Activated CD4-positive, alpha-beta T cell treated with anti-CD3 and anti-CD28 coated beads, Interleukin-2, amount 10 ng/mL, durations not matched to agents 7 days and 5 days (primary cell): ENCODE results near the gene ORC3. TPM values are rescaled to one million over a fixed set of nuclear protein-coding genes. Genes with fewer than 3 reads are reported as not detected.
A peak's percentile ranks its signal among the peaks of the same experiment; 100 is the strongest.

ENCODE experiments used
- CTCF ChIA-PET: fragments of 350-600 bp; sonication (Branson Sonifier 250); formaldehyde crosslinking; loops from one replicate; lab custom pipeline; 2021; ENCODE audit warnings: antibody characterized with exemption; lab: Charles Lee
- POLR2A ChIA-PET: fragments of 350-600 bp; sonication (Branson Sonifier 250); formaldehyde crosslinking; loops from one replicate; lab custom pipeline; 2021; ENCODE audit warnings: antibody characterized with exemption; lab: Charles Lee
- DNase-seq: peaks from one replicate; pipeline ENCODE4 v3.0.0-alpha.2; 2020
- H3K27ac Mint-ChIP-seq: one replicate; pipeline ENCODE4 v1.8.0; 2021; ENCODE audit warnings: mild to moderate bottlenecking, moderate library complexity, mixed read lengths
- H3K27me3 Mint-ChIP-seq: one replicate; pipeline ENCODE4 v1.8.0; 2021; ENCODE audit warnings: mixed read lengths
- H3K36me3 Mint-ChIP-seq: one replicate; pipeline ENCODE4 v1.8.0; 2021; ENCODE audit warnings: low read depth, mixed read lengths
- H3K4me1 Mint-ChIP-seq: one replicate; pipeline ENCODE4 v1.8.0; 2021; ENCODE audit warnings: mixed read lengths
- H3K4me3 Mint-ChIP-seq: one replicate; pipeline ENCODE4 v1.8.0; 2021; ENCODE audit warnings: mild to moderate bottlenecking, moderate library complexity, mixed read lengths
- H3K9me3 Mint-ChIP-seq: one replicate; pipeline ENCODE4 v1.8.0; 2021; ENCODE audit warnings: mixed read lengths
- total RNA-seq, 2 experiments: library from RNA; stranded (reverse); gene quantifications; one replicate each; pipeline ENCODE4 v1.2.3, GENCODE V29; 2021

The ORC3 gene
- total RNA-seq, 2 experiments from 2014 or later = 27.1 to 32.5 TPM

DNA sequence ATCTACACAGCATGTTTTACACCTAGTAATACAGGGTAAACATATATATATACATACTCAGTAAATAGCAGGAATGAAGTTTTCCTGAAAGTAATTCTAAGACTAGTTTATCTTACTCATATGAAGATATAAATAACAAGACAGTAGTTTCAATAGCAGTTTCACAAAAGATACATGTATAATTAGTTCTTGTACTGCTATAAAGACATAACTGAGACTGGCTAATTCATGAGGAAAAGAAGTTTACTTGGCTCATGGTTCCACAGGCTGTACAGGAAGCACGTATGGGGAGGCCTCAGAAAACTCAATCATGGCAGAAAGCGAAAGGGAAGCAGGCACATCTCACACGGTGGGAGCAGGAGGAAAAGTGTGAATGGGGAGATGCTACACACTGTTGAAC is 17.1 kb upstream of the ORC3 start:
- peaks cover 12% of the 10 kb centered on the region for H3K9me3 Mint-ChIP-seq
- CTCF ChIA-PET = no interaction called here
- no peak overlapping the region for H3K4me3 Mint-ChIP-seq
- peaks cover 43% of the 10 kb centered on the region for H3K36me3 Mint-ChIP-seq
- DNase-seq = no peak
- peak overlapping the region; percentile 32 for H3K27ac Mint-ChIP-seq
- POLR2A ChIA-PET = no interaction called here
- peaks cover 34% of the 10 kb centered on the region for H3K4me1 Mint-ChIP-seq
- H3K27me3 Mint-ChIP-seq = no peaks in the 10 kb centered on the region

DNA sequence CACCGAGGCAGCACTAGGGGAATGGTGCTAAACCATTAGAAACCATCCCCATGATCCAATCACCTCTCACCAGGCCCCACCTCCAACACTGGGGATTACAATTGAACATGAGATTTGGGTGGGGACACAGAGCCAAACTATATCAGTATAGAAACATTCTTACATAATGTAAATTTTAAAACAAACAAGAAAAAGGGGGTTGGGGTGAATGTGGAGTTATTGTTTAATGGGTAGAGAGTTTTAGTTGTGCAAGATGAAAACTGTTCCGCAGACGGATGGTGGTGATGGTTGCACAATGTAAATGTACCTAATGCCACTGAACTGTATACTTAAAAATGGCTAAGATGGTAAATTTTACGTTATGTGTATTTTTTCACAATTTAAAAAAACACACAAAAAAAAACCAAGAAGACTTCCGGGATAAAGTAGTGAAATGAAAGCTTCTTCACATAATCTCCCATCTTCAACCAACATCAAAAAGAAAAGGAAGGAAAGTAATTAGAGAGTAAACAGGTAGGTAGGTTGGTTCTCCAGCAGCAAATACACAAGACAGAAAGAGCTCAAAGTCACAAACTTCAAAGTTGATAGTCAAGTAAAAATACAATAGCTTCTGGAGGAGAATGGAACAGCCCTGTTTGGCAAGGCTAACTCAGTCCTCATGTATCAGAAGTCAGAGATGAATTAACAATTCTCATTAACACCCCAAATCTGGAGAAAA is 16.5 kb upstream of the ORC3 start:
- Mint-ChIP-seq H3K27me3 (no peaks in the 10 kb centered on the region), H3K4me3 (no peak overlapping the region), H3K9me3 (peaks cover 12% of the 10 kb centered on the region), H3K4me1 (peaks cover 34% of the 10 kb centered on the region), H3K27ac (peak overlapping the region; percentile 32), H3K36me3 (peaks cover 46% of the 10 kb centered on the region)
- CTCF ChIA-PET = interaction anchor here (0.6 kb wide), 1 partner anchor 389 kb away, joined by 4 read pairs; no protein-coding TSS in a partner anchor
- DNase-seq = no peak
- POLR2A ChIA-PET = no interaction called here

DNA sequence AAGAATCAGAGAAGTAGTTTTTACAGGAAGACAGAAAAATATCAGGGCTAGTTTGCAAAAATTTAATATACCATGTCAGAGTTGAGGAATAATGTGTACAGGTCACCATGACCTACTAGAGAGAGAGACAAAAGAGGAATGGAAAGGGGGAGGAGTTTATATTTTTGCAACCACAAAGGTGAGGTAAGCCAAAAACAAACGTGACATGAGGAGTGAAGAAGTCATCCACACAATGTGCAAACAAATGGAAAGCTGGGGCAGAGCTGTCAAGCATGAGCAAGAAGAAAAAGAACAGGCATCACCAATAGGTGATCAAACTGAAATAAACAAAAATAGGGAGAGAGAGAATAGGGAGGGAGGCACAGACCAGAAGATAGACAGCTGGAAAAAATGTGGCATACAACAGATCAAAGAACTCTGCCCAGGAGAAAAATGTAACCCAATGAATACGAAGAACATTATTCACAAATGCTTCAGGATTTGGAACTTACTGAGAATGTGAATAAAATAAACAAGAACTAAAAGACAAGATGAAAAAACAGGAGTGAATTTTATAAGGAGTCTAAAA is 15.6 kb upstream of the ORC3 start:
- peaks cover 51% of the 10 kb centered on the region for H3K36me3 Mint-ChIP-seq
- no peak overlapping the region for H3K4me3 Mint-ChIP-seq
- H3K4me1 Mint-ChIP-seq = peaks cover 34% of the 10 kb centered on the region
- no peak for DNase-seq
- H3K27ac Mint-ChIP-seq = peak overlapping the region; percentile 21
- ChIA-PET CTCF (no interaction called here), POLR2A (no interaction called here)
- H3K9me3 Mint-ChIP-seq = peaks cover 12% of the 10 kb centered on the region
- H3K27me3 Mint-ChIP-seq = no peaks in the 10 kb centered on the region

DNA sequence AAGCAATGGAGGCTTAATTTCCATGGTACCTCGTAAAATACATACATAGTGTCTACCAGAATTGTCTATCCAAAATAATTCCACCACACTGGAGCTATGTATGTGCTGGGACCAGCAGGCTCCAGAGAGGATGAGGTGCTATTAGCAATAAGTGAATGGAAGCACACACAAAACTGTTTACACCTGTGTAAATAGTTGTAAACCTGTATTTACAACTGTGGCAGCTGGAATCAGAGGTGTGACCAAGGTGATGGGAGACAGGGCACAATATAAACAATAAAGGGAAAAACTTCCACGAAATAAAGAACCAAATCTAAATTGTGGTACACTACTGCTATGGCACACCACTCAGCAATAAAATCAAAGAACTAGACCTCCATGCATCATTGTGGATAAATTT is 14.5 kb upstream of the ORC3 start:
- DNase-seq = no peak
- peaks cover 53% of the 10 kb centered on the region for H3K36me3 Mint-ChIP-seq
- H3K4me3 Mint-ChIP-seq = no peak overlapping the region
- peaks cover 12% of the 10 kb centered on the region for H3K9me3 Mint-ChIP-seq
- CTCF ChIA-PET = no interaction called here
- POLR2A ChIA-PET = no interaction called here
- no peaks in the 10 kb centered on the region for H3K27me3 Mint-ChIP-seq
- peaks cover 34% of the 10 kb centered on the region for H3K4me1 Mint-ChIP-seq
- H3K27ac Mint-ChIP-seq = peak overlapping the region; percentile 21

DNA sequence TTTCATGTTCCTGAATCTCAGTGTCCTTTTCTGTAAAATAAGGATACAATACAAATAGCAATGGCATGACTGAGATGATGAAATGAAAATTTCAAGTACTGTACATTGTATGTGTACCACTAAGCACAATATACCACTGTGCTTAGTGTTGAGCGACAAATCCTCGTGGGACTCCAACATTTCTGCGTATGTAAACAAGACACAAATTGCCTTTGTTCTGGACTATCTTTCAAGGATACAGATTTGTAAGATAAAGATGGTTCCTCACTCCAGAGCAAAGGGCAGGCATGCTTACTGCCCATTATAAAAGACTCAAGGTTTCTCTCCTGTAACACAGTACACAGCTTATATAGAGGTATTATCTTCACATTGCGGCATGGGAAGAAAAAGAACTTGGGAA is 6.1 kb upstream of the ORC3 start:
- Mint-ChIP-seq H3K27ac (no peak overlapping the region), H3K36me3 (peaks cover 61% of the 10 kb centered on the region), H3K27me3 (no peaks in the 10 kb centered on the region), H3K4me1 (peaks cover 36% of the 10 kb centered on the region), H3K4me3 (no peak overlapping the region), H3K9me3 (peaks cover 3% of the 10 kb centered on the region)
- DNase-seq = no peak
- POLR2A ChIA-PET = no interaction called here
- CTCF ChIA-PET = interaction anchor here (1.0 to 1.5 kb wide), 2 partner anchors 23 to 238 kb away, joined by 3 read pairs; no protein-coding TSS in a partner anchor

DNA sequence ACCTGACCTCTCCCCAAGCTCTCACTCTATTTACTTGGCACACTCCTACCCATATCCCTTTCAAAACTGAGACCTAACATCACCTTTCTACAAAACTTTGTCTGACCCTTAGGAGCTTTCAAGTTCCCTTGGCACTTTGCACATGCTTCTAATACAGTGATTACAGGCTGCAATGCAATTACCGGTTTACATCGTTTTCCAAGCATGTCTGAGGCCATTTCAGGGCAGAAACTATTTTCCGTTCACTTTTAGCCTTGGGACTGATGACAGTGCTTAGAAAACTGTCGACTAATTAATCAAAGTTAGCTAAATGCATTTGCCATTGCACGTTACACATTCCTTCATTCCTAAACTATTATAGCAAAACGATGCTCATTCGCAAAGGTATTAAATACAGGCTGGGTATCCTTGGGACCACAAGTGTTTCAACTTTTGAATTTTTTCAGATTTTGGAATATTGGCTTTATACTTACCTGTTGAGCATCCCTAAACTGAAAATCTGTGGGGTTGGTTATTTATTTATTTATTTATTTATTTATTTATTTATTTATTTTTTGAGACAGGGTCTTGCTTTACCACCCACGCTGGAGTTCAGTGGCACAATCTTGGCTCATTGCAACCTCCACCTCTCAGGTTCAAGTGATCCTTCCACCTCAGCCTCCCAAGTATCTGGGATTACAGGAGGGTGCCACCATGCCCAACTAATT is 3.4 kb upstream of the ORC3 start:
- Mint-ChIP-seq H3K27ac (no peak overlapping the region), H3K27me3 (no peaks in the 10 kb centered on the region), H3K9me3 (peaks cover 3% of the 10 kb centered on the region), H3K4me3 (no peak overlapping the region), H3K36me3 (peaks cover 57% of the 10 kb centered on the region), H3K4me1 (peaks cover 54% of the 10 kb centered on the region)
- POLR2A ChIA-PET = no interaction called here
- no peak for DNase-seq
- CTCF ChIA-PET = no interaction called here

DNA sequence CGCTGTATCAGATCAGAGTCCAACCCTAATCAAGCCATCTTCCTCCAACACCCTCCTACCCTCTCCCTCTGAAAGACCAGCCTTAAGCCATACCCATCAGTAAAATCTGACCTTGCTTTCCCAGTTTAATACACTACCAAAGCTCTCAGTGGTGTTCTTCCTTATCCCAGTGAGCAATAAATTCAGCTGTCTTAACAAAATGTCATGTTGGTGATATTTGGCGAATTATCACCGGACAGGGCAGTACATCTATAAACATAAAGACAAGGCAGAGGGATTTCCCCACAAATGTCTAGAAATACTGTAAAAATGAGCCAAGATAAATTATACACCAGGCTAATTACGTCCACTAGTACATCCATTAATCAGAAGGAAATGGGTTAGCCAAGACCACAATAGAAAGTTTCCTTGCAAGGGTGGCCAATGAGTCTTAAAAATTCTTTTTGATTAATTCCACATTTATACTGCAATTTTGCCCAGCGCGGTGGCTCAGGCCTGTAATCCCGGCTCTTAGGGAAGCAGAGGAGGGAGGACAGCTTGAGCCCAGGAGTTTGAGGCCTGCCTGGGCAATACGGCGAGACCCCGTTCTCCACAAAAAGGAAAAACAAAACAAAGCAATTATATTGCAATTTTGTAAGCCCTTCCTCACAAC is 1.1 kb upstream of the ORC3 start:
- H3K9me3 Mint-ChIP-seq = peaks cover 3% of the 10 kb centered on the region
- ChIA-PET CTCF (interaction anchor here (0.7 to 1.6 kb wide), 6 partner anchors 23 to 111 kb away, joined by 3 to 5 read pairs (median 4); no protein-coding TSS in a partner anchor), POLR2A (interaction anchor here (1.0 kb wide), 2 partner anchors 111 to 114 kb away, joined by 3 to 7 read pairs; no protein-coding TSS in a partner anchor)
- no peaks in the 10 kb centered on the region for H3K27me3 Mint-ChIP-seq
- DNase-seq = no peak
- peak overlapping the region; percentile 91 for H3K27ac Mint-ChIP-seq
- peaks cover 59% of the 10 kb centered on the region for H3K4me1 Mint-ChIP-seq
- H3K36me3 Mint-ChIP-seq = peaks cover 44% of the 10 kb centered on the region
- peak overlapping the region; percentile 88 for H3K4me3 Mint-ChIP-seq

DNA sequence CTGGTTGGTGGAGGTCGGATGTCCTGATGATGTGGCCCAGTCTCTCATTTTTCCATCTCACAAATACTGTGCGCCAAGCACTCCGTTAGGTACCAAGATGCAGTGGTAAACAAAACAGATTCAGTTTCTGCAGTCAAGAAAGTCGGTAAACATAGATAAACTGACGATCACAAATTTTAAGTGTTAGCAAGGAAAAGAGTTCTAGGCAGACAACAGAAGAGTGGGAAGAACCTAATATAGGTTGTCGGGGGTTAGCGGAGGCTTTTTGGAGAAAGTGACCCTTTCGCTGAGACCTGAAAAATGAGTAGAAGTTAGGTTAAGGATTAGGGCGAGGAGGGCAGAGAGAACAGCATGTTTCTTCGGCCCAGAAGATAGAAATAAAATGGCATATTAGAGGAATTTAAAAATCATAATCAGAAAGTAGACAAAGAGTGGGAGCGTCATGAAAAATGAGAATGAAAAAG is 514 bp downstream of the ORC3 start:
- Mint-ChIP-seq H3K4me1 (peaks cover 60% of the 10 kb centered on the region), H3K27ac (peak overlapping the region; percentile 91)

DNA sequence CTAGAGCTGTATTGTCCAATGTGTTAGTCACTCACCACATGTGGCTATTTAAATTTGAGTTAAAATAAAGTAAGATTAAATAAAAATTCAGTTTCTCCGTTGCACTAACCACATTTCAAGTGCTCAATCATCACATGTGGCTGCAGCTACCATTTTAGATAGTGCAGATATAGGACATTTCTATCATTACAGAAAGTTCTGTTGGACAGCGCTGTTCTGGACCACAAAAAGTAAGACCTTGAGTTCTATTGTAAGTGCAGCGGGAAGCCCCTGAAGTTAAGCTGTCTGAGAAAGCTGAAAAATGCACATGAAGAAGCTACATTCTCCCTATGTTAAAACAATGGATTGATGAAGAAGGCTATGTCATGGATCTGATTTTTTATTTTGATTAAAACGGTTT is 1.1 kb downstream of the ORC3 start:
- H3K27ac Mint-ChIP-seq = peak overlapping the region; percentile 91
- H3K36me3 Mint-ChIP-seq = peaks cover 47% of the 10 kb centered on the region
- peaks cover 57% of the 10 kb centered on the region for H3K4me1 Mint-ChIP-seq
- peak overlapping the region; percentile 88 for H3K4me3 Mint-ChIP-seq
- CTCF ChIA-PET = interaction anchor here (1.0 kb wide), 1 partner anchor 14 kb away, joined by 3 read pairs; no protein-coding TSS in a partner anchor
- POLR2A ChIA-PET = no interaction called here
- H3K27me3 Mint-ChIP-seq = no peaks in the 10 kb centered on the region
- H3K9me3 Mint-ChIP-seq = peaks cover 3% of the 10 kb centered on the region
- DNase-seq = no peak

More for the DNA sequence above, 514 bp downstream of the ORC3 start:
- H3K9me3 Mint-ChIP-seq = peaks cover 3% of the 10 kb centered on the region
- DNase-seq = no peak
- peaks cover 47% of the 10 kb centered on the region for H3K36me3 Mint-ChIP-seq
- H3K4me3 Mint-ChIP-seq = peak overlapping the region; percentile 88
- no peaks in the 10 kb centered on the region for H3K27me3 Mint-ChIP-seq
- CTCF ChIA-PET = interaction anchor here (1.5 kb wide), 1 partner anchor 28 kb away, joined by 4 read pairs; no protein-coding TSS in a partner anchor
- POLR2A ChIA-PET = interaction anchor here (0.6 kb wide), 1 partner anchor 301 kb away, joined by 3 read pairs; no protein-coding TSS in a partner anchor

DNA sequence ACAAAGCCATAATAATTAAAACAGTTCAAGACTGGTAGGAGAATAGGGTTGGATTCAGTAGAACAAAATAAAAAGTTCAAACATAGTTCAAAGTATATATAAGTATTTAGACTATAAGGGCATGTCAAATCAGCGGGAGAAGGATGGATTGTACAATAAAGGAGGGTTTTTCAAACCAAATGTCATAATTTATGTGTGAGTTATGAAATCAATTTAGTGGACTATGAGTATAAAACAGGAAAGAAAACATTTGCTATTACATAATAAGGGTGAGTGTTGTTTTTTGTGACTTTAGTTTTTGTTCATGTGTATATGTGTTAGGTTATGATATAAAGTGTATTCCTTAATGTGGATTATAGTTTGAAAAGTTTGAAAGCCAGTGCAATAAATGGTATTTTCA is 10.6 kb downstream of the ORC3 start:
- no peaks in the 10 kb centered on the region for H3K4me1 Mint-ChIP-seq
- no peaks in the 10 kb centered on the region for H3K9me3 Mint-ChIP-seq
- CTCF ChIA-PET = no interaction called here
- H3K36me3 Mint-ChIP-seq = peaks cover 5% of the 10 kb centered on the region
- H3K4me3 Mint-ChIP-seq = no peak overlapping the region
- POLR2A ChIA-PET = no interaction called here
- DNase-seq = no peak
- H3K27me3 Mint-ChIP-seq = no peaks in the 10 kb centered on the region
- no peak overlapping the region for H3K27ac Mint-ChIP-seq

DNA sequence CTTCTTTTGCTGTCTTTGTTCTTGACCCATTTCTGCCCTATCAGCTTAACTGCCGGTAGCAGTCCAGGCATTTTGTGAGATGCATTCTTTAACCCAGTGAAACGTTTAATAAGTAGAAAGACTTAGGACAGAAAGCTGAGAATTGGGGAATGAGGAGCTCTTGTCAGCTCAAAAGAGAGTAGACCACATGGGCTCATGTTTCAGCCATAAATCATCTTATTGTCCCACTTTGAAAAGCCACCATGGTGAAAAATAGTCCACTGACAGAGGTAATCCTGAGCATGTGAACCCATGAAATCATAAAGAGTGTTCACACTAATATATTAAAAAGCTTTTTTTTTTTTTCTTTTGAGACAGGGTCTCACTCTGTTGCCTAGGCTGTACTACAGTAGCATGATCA is 16.3 kb downstream of the ORC3 start:
- no peak for DNase-seq
- Mint-ChIP-seq H3K4me1 (no peaks in the 10 kb centered on the region), H3K27me3 (no peaks in the 10 kb centered on the region), H3K4me3 (no peak overlapping the region), H3K9me3 (no peaks in the 10 kb centered on the region), H3K36me3 (peaks cover 11% of the 10 kb centered on the region), H3K27ac (no peak overlapping the region)
- CTCF ChIA-PET = interaction anchor here (0.6 to 0.7 kb wide), 3 partner anchors 161 to 331 kb away, joined by 3 read pairs; no protein-coding TSS in a partner anchor
- POLR2A ChIA-PET = interaction anchor here (0.7 kb wide), 1 partner anchor 10 kb away, joined by 3 read pairs; no protein-coding TSS in a partner anchor

DNA sequence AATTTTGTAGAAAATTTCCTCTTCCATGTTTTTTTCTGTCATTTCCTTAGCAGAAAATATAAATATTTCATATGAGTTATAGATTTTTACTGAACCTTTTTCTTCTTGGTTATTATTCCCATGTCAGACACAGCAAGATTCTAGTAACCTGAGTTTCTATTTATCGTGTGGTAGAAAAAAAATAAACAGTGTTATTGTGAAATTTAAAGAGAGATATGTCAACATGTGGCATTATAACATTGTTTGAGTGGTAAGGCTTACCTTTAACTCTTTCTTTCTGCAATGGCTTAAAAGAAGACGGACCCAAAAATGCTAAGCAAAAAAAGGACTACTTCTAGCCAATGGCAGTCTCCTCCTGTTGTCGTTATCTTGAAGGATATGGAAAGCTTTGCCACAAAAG is 18.9 kb downstream of the ORC3 start:
- no peak for DNase-seq
- peaks cover 28% of the 10 kb centered on the region for H3K36me3 Mint-ChIP-seq
- no peak overlapping the region for H3K4me3 Mint-ChIP-seq
- ChIA-PET CTCF (interaction anchor here (0.6 kb wide), 1 partner anchor 284 kb away, joined by 4 read pairs; no protein-coding TSS in a partner anchor), POLR2A (no interaction called here)
- no peaks in the 10 kb centered on the region for H3K4me1 Mint-ChIP-seq
- H3K27me3 Mint-ChIP-seq = no peaks in the 10 kb centered on the region
- no peak overlapping the region for H3K27ac Mint-ChIP-seq
- H3K9me3 Mint-ChIP-seq = peaks cover 3% of the 10 kb centered on the region
